GM18907 (cell line): ENCODE measurements around the gene POLN.

Source experiments
- ATAC-seq: cut with Tn5 transposase; IDR thresholded peaks from one replicate; pipeline ENCODE4 v1.9.1; 2021; ENCODE audit warnings: mild to moderate bottlenecking, moderate library complexity; ENCODE audit not compliant: unreplicated experiment

POLN gene

DNA sequence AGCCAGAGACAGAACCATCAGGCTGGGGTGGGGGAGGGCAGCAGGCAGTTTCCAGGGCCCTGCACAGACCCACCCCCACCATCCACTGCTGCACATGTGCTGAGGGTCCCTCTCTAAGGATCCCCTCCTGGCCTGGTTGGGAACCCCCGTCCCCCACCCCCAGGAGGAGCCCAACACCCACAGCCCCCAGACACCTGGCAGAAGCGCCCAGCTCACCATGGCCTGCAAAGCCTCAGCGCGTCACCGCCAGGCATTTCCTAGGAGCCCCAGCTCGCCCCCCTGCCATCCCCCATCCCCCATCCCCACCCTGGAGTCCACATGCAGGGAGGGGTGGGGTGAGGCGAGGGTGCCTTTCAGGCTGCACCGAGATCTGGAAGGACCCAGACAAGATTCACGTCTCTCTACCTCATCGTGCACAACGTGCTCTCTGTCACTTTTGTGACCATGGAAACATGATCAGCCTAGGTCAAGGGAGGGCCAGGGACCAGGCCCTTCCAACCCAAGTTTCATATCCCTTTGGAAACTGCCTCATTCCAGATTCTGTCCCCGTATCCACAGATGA lies 10.7 kb upstream of the POLN start:
- ATAC-seq, result no peak

DNA sequence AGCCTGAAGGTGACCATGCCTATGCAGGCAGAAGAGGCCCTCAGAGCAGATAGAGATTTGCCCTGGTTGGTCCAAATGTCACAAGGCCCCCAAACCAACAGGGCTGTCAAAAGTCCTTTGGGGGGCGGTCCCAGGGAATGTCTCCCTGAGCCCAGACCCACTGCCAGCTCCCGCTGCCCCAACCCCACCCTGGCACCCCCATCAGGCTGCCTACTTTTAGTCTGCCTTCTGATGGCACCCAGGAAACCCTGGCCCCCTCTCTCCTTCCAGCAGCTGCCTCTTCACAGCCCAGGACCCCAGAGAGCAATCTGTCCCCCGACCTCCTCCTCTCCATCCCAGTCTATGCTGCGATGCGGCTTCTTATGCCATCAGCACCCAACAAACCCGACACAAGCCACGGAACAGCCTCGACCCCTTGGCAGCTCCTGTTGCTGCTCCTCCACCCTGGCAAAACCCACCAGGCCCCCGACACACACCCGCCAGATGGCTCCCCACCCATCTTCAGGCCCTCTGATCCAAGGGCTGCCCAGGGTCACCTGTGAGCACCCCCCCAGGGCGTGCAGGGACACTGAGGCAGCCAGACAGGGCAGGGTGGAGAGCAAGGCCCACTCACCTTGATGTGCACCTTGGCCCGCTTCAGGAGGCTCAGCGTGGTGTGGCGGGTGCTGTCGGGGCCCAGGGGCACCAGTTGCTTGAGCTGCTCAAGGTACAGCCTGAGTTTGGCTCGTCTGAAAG lies 10.0 kb upstream of the POLN start:
- no peak for ATAC-seq

DNA sequence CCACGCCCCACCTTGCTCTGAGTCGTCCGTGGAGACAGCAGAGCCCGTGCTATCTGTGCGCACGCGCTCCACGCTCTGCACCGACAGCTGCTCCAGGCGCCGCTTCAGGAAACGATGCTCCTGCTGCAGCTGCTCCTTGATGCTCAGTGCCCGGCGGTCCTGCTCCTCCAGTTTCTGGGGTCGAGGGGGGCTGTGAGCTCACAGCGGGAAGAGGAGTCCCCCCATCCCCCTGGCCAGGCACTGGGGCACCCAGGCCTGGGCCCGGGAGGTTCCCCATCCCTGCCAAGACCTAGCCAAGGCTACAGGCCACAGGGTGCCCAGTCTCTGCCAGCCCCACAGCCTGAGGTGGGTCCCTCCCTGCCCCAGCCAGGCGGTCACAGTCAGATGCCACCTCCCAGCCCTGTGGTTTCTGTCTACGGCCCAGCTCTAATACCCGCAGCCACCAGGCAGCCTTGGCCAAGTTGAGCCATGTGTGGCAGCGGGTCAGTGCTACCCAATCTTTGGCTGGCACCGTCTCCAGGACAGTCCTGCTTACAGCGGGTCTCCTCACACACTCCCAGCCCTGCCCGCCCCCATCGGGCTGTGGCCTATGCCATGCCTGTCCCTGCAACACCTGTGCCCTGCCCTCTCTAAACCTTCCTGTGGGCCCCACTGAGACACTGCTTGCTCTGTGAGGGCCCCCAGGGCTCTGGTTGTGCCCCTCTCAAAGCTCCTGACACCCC lies 9.3 kb upstream of the POLN start:
- no peak for ATAC-seq

DNA sequence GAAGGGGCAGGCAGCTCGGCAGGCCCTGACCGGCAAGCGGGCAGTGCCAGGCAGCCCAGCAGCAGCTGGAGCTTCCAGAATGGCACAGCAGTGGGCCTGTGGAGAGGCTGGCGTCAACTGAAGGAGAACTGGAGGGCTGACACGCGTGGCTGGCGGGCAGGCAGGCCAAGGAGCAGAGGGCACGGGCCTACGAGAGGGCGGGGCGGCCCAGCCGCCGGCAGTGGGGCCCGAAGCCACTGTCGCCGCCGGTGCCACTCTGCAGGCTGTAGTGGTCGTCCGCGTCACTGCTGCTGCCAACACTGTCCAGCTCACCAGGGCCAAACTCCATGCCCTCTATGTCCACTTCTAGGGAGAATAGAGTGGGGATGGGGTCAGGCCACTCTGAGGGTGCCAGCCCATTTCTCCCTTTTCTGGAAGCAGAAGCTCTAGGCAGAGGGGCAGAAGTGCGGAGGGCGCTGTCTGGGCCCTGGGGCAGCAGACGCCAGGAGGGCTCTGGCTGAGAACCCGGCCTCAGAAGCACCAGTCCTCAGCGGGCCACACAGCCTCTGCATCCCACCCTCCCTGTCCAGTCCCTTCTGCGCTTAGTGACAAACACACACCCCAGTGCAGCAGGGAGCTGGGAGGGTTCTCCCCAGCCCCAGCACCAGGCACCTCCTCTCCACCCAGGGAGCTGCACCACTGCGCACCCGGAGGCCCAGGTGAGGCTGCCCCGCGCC lies 8.6 kb upstream of the POLN start:
- no peak for ATAC-seq

DNA sequence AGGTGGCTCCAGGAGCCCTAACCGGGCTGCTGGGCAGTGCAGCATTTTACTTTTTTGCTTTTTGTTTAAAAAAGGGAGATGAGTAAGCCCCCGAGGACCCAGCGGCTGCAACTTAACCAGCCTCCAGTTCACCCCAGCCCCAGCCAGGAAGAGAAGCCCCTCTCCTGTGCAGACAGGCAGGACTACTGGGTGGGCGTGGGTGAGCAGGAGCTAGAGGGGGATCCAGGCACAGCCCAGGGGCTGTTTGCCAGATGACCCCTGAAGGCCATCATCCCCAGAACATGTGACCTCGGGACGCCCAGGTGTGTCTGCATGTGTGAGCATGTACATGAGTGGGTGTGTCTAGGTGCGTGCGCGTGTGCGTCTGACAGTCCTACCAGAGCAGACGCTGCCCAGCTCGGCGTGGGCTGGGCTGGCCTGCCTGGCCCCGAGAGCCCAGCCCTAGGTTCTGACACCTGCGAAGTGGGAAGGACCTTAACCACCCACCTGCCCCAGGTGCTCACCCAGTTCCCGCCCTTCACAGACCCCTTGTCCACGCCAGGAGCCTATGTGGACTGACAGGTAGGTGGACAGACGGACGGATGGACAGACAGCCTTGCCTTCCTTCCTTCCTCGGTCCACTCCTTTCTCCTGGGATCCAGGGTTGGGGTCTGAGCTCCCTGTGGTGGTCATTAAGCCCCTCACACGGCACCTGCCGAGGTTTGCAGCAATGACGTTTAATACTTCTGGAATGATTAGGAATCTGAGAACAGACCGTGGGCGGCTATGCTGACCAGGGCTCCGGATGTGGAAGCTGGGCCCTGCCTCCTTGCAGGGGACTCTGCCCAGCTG lies 7.8 kb upstream of the POLN start:
- no peak for ATAC-seq

DNA sequence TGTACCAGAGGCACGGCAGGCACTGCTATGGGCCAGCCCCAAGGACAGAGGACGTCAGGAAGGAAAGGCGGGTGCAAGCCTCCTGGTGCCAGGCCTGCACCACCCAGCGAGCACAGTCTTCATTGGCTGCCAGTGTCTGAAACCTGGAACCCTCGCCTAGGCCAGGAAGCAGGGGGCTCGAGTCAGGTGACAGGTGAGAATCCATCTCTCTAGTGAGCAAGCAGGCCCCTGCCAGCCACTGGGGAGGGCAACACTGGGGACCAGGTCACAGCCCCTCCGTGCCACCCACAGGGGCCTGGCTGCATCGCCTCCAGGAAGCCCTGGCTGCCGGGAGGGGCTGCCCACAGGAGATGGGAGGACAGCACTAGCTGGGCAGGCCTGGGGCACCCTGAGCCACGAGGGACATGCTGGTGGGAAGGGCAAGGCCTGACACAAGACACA lies 6.9 kb upstream of the POLN start:
- ATAC-seq, result no peak

DNA sequence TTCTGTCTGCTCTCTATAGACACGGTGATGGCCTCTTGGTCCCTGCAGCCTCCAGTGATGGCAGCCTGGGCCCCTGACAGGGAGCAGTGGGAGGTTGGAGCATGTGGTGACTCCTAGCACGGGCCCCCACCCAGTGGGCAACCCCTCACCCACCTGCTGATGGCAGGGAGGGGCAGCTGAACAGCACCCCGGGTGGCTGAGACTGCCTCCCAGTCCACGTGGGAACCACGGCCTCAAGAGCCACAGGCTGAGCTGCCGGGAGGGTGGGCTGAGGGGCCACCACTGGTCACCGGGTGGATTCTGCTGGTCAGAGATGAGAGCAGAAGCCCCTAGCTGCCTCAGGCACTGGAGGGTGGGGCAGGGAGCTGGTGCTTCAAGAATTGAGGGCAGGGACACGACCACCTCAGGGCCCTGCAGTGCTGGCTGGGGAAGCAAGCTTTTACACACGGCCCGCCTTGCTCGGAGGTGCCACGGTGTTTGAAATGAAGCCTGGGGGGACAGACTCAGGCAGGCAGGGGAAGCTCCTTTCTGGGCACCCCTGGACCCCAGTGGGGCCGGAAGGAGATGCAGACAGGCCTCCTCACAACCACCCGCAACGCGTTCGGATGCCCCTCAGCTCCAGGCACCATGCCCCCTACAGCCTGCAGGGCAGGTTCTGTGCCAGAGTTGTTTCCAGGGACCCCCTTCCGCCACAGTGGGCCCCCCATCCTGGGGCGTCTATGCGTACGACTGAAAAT lies 6.3 kb upstream of the POLN start:
- no peak for ATAC-seq

DNA sequence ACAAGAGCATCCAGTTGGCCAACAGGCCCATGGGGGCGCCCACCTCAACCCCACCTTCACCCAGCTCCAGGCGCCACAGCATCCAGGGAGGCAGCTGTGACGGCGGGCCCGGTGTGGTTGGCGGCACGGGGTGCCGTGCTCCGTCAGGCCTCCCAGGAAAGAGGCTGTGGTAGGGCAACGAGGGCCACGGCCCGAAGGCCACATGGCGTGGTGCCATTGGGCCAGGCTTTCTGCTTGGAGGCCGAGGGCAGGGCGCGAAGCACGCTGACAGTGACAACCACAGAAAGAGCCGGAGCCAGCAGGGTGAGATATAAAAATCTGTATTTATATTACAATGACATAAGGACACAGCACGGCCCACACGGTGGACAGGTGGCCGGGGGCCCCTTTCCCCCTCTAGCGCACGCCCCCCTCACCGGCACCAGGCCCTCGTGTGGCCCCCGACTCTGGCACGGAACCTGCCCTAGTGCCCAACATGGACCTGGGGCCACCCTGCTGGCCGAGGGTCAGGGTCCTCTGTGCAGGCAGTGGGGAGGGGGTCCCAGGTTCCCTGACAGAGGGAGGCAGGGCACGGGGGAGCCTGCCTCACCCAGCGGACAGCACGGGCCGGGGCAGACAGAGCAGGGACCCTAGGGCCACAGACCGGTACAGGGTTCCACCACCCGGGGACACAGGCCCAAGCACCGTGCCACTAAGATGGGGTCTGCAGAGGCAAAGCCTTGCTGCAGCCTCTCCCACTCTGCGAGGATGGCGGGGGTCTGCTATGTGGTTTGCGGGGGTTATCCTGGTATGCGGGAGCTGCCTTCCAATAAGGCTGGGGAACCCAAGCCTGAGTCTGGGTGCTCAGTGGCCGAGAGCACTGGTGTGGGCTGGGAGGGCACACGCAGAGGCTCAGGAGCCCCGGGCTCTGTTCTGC lies 5.5 kb upstream of the POLN start:
- ATAC-seq, result no peak

DNA sequence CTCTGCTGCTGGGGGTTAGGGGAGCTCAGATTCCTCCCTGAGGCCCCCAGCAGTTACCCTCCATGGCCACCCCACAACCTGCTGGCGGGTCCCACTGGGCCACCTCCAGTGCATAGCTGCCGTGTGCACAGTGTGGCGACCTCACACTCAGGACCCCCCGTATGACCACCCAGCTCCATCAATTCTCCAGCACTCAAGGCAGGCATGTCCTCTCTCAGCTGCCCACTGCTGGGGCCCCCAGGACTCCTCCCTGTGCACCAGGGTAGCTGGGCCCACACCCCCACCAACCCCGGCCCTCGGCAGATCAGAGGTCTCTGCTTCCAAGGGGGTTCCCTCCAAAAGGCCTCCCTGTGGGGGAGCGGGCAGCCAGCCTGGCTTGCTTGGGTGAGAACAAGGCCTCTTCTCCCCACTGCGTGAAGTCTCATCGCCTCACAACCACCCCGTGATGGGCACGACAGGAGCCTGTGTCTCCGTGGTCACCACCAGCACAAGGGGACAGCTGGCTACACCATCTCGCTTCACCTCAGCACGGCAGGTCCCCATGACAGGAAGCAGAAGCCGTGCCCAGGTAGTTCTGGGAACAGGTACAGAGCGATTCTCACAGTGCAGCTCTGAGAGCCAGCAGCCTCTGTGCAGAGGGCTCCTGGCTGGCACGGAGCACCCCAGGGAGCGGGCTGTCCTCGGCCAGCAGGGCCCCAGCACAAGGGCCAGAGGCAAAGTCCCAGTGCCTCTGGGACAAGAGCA lies 4.6 kb upstream of the POLN start:
- no peak for ATAC-seq

DNA sequence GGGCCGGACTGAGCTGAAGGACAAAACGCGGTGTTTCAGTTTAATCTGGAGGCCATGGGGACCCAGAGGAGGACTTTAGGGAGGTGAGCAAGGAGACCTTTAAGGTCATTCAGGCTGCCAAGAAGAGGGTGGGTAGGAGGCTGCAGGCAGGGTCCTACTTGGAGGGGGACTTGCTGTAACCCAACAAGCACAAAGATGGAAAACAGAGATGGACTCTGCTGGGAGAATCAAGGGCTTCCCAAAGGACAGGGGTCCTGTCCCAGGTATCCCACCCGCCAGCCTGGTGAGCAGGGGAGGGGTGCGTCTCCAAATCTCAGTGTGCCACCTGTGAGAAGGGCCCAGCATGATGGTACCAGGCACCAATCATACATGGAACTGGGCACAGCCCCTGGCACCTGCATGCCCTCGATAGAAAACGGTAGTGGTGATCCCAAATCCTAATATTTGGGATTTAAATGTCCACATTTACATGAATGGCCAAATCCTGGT lies 3.9 kb upstream of the POLN start:
- no peak for ATAC-seq

DNA sequence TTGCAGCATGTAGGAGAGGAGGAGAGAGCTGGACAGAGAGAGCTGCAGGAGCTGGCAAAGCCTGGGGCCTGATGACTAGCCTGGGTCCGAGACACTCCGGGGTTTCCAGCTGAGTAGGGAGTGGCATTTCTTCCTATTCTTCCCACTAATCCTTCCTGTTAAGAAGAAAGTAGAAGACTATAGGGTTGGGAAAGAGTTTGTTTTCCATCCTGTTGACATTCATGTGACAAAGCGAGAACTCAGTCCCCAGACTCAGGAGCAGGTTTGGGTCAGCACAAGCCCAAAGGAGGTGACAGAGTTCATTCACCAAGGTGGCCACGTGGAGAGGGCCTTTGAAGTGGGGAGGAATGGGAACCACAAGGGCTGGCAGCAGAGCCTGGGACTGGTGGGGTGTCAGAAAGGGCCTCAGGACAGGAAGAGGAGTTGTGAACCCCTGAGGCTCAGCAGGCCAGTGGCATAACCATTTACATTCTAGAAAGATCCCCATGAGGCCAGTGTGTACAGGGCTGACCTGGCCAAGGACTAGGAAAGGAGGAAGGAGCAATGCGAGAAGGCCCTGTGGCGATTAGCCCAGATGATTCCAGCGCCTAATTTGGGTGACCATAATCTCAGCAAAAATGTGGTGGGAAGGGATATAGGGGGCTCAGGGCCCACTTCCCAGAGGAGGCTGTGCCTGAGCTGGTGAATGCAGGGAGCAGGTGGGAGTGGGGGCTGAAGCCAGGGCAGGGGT lies 3.3 kb upstream of the POLN start:
- ATAC-seq, result no peak

DNA sequence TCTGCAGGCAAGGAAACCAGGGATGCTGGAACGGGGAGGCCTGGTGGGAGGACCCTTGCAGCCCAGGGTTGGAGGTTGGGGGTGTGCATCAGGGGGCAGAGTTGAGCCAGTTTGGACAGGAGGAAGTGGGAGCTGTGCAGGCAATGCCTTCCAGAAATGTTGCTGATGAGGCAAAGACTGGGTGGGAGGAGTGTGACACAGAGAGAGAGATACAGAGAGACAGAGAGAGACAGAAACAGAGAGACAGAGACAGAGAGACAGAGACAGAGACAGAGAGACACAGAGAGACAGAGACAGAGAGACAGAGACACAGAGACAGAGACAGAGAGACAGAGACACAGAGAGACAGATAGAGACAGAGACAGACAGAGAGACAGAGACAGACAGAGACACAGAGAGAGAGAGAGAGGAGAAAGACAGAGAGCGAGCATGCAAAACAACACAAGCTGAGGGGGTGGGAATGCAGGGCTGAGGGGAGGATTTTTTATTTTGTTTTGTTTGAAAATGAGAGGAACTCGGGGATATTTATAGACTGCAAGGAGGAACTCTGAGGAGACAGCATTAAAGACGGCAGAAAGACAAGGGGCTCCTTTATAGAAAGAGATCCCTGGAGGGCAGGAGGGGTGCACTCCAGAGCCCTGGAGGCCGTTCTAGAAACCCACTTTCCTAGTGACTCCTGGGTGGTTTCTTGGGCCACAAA lies 1.9 kb upstream of the POLN start:
- no peak for ATAC-seq

DNA sequence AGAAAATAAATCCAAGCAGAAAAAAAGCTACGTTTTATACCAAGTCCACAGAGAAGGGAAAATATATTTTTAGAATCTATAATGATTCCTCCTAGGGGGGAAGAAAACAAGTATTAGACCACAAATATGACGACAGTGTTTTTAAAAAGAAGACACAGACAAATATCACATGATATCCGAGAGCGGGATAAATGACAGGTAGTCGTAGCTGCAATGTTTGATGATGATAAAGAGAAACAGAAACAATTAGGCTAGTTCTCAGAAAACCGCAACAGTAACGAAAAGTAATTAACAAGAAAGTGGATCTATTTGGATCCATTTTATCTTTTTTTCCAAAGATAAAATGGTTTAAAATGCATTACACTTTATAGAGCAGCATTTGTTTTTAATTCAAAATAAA lies 918 bp downstream of the POLN start:
- no peak for ATAC-seq

DNA sequence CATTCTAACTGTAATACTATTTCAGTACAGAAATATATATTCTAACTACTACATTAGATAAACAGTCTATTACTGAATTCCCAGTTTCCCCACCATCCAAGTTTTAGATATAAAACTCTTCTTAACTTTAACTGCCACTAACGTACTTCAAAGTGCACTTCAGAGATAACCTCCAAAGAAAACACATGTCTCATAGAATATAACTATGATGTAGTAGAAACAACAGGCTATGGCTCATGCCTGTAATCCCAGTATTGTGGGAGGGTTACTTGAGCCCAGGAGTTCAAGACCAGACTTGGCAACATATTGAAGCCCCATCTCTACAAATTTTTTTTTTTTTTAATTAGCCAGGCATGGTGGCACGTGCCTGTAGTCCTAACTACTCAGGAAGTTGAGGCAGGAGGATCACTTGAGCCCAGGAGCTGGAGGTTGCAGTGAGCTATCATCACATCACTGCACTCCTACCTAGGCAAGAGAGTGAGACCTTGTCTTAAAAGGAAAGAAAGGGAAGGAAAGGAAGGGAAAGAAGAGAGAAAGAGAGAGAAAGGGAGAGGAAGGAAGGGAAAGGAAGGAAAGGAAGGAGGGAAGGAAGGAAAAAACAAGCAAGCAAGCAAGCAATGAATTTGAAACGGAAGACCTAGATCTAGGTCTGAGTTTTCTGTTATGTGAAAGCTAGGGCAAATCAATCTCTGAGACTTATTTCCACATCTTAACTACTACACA lies 4.8 kb downstream of the POLN start:
- ATAC-seq, result no peak

DNA sequence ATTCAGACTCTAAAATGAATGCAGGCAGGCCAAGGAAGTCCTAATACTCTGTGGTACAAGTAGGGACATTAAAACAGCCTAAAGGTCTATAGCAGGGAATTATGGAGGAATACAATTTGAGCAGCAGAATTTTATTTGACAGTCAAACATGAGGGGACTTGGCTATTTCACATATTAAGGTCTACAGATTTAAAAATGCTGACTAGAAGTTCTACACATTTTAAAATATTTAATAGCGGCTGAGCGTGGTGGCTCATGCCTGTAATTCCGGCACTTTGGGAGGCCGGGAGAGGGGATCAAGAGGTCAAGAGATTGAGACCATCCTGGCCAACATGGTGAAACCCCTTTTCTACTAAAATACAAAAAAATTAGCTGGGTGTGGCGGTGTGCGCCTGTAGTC lies 10.8 kb downstream of the POLN start:
- no peak for ATAC-seq

DNA sequence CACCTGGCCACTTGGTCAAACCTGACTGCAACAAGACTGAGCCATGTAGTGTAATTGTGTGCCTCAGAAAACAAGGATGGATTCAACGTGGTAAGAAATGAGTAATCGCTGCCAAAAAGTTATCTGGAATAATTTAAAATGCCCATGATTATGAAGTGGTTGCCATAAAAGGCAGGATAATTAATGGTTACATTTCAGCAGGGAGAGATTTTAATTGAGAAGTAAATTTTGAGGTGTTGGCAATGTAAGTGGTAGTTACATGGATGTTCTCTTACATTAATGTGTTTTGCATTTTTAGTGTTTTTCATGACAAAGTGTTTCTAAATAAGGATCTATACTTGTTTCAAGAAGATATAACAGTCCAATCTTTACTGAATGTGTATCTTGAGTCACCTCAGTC lies 15.7 kb downstream of the POLN start:
- ATAC-seq, result no peak
